HG02571 (cell line): ENCODE data around the gene DDX6.

Source experiments
- ATAC-seq: cut with Tn5 transposase; IDR thresholded peaks from one replicate; pipeline ENCODE4 v1.9.1; 2021; ENCODE audit warnings: mild to moderate bottlenecking, moderate library complexity; ENCODE audit not compliant: unreplicated experiment

DDX6 gene

DNA sequence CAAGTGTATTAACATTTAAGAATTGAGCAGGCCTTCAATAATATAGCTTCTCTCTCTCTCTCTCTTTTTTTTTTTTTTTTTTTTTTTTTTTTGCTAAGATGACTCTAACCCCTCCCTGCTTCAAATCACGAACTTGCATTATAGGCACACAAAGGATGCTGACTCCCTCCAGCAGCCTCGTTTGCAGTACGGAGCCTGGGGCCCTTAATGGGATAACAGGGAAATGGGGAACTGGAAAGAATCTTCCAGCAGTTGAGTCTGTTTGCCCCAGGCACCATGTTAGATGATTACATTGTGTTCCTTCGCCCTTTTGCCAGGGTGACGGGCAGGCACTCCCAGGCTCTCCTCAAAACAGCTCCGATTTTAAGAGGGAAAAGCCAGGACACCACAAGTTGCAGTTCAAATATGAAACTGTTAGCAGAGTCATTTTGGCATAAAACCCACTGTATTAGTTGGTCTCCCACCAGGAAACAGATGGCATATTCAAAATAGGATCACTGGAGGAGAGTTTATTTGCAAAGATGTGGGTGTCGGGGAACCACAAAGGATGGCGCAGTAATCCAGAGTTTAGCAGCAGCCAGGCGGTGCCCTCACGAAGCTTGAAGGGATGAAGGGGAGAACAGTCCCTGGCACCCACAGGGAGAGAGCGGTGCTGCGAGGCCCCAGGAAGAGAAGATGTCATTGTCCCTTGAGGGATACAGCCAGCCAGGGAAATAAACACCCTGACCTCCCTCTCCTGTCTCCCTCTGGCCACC lies 85.0 kb downstream of the DDX6 start:
- ATAC-seq = no peak

DNA sequence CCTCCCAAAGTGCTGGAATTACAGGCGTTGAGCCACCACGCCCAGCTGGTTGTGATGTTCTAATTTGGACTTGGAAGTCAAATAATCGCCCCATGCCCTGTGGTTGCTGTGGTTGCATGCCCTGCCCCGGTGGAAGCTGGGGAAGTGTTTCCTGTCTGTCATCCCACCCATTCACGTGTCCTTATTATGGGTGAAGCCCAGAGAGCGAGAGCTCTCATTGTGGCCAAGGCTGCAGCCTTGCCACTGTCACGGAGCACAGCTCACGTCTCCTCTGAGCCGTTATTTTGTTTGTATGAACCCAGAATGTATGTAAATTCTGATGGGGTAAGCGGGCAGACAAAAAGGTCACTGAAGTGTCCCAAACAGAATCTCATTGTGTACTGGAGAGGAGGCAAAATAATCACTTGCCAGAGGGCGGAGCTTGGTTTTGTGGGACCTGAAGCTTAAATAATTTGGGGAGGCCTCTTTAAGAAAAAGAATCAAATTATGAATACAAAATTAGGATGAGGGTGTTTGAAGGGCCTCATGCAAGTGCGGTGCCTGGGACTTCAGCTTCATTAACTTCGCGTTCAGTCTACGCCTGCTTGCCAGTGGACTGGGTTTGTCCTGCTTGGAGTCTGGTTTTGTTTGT lies 85.7 kb downstream of the DDX6 start:
- no peak for ATAC-seq

DNA sequence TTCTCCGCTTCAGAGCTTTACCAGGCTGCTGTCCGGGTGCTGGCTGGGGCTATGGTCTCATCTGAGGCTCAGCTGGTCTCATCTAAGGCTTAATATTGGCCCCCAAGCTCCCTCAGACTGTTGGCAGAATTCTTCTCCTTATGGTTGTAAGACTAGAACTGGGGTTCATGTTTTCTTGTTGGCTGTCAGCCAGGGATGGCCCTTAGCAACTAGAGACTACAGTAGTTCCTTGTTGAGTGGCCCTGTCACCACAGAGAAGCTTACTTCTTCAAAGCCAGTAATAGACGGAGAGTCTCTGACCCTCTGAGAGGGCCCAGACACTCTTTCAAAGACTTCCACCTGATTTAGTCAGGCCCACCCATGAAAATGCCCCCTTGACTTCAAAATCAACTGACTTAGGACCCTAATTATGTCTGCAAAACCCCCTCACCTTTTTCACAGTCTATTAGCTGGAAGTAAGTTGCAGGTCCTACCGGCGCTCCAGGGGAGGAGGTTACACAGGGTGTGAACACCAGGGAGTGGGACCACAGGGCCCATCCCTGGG lies 87.3 kb downstream of the DDX6 start:
- ATAC-seq = no peak

DNA sequence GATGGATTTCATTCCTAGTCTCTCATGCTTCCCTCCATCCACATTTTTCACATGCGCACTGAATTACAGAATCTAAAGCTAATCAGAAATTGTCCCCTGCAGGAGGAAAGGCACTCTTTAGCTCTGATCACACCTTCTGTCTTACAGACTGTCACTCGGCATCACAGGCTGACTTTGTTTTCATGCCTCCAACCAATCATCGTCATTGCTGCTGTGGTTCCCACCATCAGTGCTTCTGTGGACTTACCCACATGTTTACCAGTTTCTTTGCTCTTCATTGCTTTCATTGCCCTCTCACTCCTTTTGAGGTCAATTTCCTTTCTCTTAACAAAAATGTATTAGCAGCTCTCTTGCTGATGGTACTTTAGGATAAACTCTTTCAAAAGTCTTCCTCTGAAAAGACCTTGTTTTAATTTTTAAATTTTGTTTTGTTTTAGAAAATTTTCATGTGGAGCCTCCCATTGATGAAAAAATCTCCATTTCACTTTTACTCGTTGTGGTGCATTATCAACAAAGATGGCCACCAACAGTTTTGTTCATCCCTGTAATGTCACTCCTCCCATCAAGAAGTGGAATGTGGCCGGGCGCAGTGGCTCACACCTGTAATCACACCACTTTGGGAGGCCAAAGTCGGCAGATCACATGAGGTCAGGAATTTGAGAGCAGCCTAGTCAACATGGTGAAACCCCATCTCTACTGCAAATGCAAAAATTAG lies 91.3 kb downstream of the DDX6 start:
- ATAC-seq = no peak
